Hepatocyte (in vitro differentiated cells): ENCODE results near the gene TMEM201. TPM values are rescaled to one million over a fixed set of nuclear protein-coding genes. Genes with fewer than 3 reads are reported as not detected.
"Not testable (repeated sequence)": the region's sequence is repeated elsewhere in the genome, so short reads cannot be mapped to it uniquely, and the experiment has no call there.

Source experiments
- DNase-seq: peaks from one replicate; pipeline ENCODE4 v3.0.0-alpha.2; 2016; ENCODE audit warnings: low spot score
- H2AFZ ChIP-seq: fragments of 200-600 bp; sonication (generic); 2 replicates; pipeline ENCODE4 v1.6.0; 2016; ENCODE audit warnings: antibody characterized with exemption, mild to moderate bottlenecking
- H3K27ac ChIP-seq: fragments of 200-600 bp; sonication (generic); 2 replicates; pipeline ENCODE4 v1.5.1; 2016; ENCODE audit warnings: mild to moderate bottlenecking
- H3K27me3 ChIP-seq: fragments of 200-600 bp; sonication (generic); 2 replicates; pipeline ENCODE4 v1.6.1; 2016
- H3K36me3 ChIP-seq: fragments of 200-600 bp; sonication (generic); replicated peaks from 2 replicates; pipeline ENCODE4 v1.5.1; 2016; ENCODE audit warnings: low read depth; ENCODE audit not compliant: insufficient read depth
- H3K4me1 ChIP-seq: fragments of 200-600 bp; sonication (generic); 2 replicates; pipeline ENCODE4 v1.5.1; 2016; ENCODE audit warnings: mild to moderate bottlenecking, moderate library complexity; ENCODE audit not compliant: insufficient read depth
- H3K4me2 ChIP-seq: fragments of 200-600 bp; sonication (generic); 2 replicates; pipeline ENCODE4 v1.6.0; 2016
- H3K4me3 ChIP-seq: fragments of 200-600 bp; sonication (generic); 2 replicates; pipeline ENCODE4 v1.5.1; 2016; ENCODE audit warnings: mild to moderate bottlenecking
- H3K79me2 ChIP-seq: fragments of 200-600 bp; sonication (generic); 2 replicates; pipeline ENCODE4 v1.6.0; 2017; ENCODE audit warnings: mild to moderate bottlenecking
- H3K9me2 ChIP-seq: fragments of 200-600 bp; sonication (generic); replicated peaks from 2 replicates; pipeline ENCODE4 v1.6.0; 2017; ENCODE audit warnings: mild to moderate bottlenecking; ENCODE audit not compliant: insufficient read depth
- H3K9me3 ChIP-seq: fragments of 200-600 bp; sonication (generic); 2 replicates; pipeline ENCODE4 v1.5.1; 2016; ENCODE audit warnings: low read depth, mild to moderate bottlenecking
- H4K20me1 ChIP-seq: fragments of 200-600 bp; sonication (generic); 2 replicates; pipeline ENCODE4 v1.6.0; 2016; ENCODE audit warnings: mild to moderate bottlenecking; ENCODE audit not compliant: insufficient read depth, poor library complexity, severe bottlenecking
- EZH2 ChIP-seq: fragments of 200-600 bp; sonication (generic); IDR thresholded peaks from 2 replicates; pipeline ENCODE4 v1.6.1; 2016; ENCODE audit warnings: antibody characterized with exemption, mild to moderate bottlenecking, borderline replicate concordance
- EZH2phosphoT487 ChIP-seq: fragments of 200-600 bp; sonication (generic); IDR thresholded peaks from one replicate; pipeline ENCODE4 v1.6.1; 2018; ENCODE audit warnings: antibody characterized with exemption, mild to moderate bottlenecking, low read depth, moderate library complexity; ENCODE audit not compliant: unreplicated experiment, severe bottlenecking
- WGBS: methylation state at CpG from one replicate; pipeline ENCODE4 v1.1.6; 2016; ENCODE audit warnings: low lambda C conversion rate; ENCODE audit errors: missing lambda C conversion rate; 5-methylcytosine and 5-hydroxymethylcytosine counted together
- polyA plus RNA-seq: library from polyadenylated mRNA; unstranded; fragments of >200 nt; fragmentation: Nextera tagmentation; extraction: Ambion mirVana; gene quantifications from 2 replicates; pipeline ENCODE4 v1.2.1, GENCODE V29; 2016
- total RNA-seq: library from RNA; depleted of rRNA; stranded (reverse); fragments of >200 nt; gene quantifications from 2 replicates; pipeline ENCODE4 v1.2.3, GENCODE V29; 2014
- TF ChIP-seq, protein P1 (sequence below): fragments of 200-600 bp; sonication (generic); IDR thresholded peaks from 2 replicates; pipeline ENCODE4 v1.5.1; 2016; ENCODE audit warnings: antibody characterized with exemption, mild to moderate bottlenecking; ENCODE audit not compliant: poor library complexity

The TMEM201 gene
- total and polyA plus RNA-seq, 2 experiments from 2014 or later, result 3.7 to 11.2 TPM

DNA sequence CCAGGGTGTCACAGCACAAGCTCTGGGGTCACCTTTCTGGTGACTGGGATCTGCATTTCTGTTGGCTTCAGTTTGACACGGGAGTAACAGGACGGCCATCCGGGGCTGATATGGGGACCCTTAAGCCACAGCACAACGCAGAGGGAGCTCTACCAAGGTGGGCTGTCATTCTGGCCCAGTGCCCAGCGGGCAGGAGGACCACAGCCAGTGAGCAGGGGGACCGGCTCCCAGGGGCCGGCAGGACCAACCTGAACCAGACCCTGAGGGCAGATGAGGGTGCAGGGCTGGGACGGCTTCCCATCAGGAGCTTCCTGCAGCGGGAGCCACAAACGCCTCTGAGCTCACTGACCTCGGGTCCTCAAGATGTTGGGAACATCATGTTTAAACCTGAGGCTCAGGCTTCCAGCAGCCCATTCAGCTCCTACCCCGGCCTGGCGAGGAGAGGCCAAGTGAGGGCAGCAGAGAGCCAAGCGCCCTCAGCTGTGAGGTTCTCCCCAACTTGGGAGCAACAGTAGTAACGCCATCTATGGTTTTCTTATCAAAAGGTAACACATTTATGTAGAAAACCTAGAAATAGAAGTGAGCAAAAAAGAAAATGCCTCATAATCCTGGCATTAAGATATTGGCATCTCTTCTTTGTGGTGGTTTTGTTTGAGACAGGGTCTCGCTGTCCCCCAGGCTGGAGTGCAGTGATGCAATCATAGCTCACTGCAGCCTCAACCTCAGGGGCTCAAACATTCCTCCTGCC is 26.8 kb downstream of the TMEM201 start:
- Histone ChIP-seq H3K36me3 (no peaks in the 10 kb centered on the region), H3K4me3 (no peak overlapping the region), H3K79me2 (no peaks in the 10 kb centered on the region), H3K27me3 (no peaks in the 10 kb centered on the region), H2AFZ (no peak overlapping the region), H3K9me3 (no peaks in the 10 kb centered on the region), H3K4me2 (no peak overlapping the region), H3K9me2 (no peaks in the 10 kb centered on the region), H4K20me1 (no peaks in the 10 kb centered on the region), H3K27ac (no peak overlapping the region), H3K4me1 (no peaks in the 10 kb centered on the region)
- DNase-seq, result peak; percentile 55
- TF ChIP-seq, protein P1, sequence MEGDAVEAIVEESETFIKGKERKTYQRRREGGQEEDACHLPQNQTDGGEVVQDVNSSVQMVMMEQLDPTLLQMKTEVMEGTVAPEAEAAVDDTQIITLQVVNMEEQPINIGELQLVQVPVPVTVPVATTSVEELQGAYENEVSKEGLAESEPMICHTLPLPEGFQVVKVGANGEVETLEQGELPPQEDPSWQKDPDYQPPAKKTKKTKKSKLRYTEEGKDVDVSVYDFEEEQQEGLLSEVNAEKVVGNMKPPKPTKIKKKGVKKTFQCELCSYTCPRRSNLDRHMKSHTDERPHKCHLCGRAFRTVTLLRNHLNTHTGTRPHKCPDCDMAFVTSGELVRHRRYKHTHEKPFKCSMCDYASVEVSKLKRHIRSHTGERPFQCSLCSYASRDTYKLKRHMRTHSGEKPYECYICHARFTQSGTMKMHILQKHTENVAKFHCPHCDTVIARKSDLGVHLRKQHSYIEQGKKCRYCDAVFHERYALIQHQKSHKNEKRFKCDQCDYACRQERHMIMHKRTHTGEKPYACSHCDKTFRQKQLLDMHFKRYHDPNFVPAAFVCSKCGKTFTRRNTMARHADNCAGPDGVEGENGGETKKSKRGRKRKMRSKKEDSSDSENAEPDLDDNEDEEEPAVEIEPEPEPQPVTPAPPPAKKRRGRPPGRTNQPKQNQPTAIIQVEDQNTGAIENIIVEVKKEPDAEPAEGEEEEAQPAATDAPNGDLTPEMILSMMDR, result peak; percentile 45
- TF ChIP-seq EZH2phosphoT487, result no peak
- WGBS, result 54% methylated on average over 16 of the region's 16 CpGs

DNA sequence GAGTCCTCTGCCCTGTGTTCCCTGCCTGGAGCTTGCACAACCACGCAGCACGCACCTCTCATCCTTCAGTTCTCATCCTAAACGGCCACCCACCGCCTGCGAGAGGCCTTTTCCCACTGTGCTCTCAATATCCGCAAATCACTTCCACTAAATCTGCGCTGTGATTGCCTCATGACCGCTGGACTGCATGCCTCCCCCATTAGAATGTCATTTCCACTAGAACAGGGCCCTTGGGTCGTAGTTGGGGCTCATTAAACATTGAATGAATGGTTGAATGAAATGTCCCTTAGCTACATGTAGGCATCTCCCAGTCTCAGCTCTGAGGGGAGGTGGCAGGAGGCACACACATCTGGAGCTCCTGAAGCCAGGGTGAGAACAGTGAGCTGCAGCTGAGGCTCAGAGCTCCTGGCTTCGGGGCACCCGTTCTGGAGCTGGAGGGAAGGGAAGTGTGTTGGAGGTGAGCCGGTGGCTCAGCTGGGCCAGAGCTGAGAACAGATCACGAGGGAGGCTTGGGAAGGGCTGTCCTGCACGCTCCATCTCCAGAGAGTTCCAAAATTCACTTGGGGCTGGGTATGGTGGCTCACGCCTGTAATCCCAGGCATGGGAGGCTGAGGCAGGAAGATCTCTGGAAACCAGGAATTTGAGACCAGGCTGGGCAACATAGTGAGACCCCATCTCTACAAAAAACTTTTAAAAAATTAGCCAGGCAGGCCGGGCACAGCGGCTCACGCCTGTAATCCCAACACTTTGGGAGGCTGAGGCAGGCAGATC is 30.4 kb downstream of the TMEM201 start:
- no peak overlapping the region for H2AFZ ChIP-seq
- no peaks in the 10 kb centered on the region for H4K20me1 ChIP-seq
- no peaks in the 10 kb centered on the region for H3K9me2 ChIP-seq
- no peak overlapping the region for H3K4me3 ChIP-seq
- no peaks in the 10 kb centered on the region for H3K27me3 ChIP-seq
- no peaks in the 10 kb centered on the region for H3K79me2 ChIP-seq
- no peak for DNase-seq
- no peaks in the 10 kb centered on the region for H3K9me3 ChIP-seq
- 92% methylated on average over 18 of the region's 18 CpGs for WGBS
- no peak for TF ChIP-seq EZH2phosphoT487
- H3K36me3 ChIP-seq, result no peaks in the 10 kb centered on the region
- no peaks in the 10 kb centered on the region for H3K4me1 ChIP-seq
- H3K27ac ChIP-seq, result no peak overlapping the region
- H3K4me2 ChIP-seq, result no peak overlapping the region

DNA sequence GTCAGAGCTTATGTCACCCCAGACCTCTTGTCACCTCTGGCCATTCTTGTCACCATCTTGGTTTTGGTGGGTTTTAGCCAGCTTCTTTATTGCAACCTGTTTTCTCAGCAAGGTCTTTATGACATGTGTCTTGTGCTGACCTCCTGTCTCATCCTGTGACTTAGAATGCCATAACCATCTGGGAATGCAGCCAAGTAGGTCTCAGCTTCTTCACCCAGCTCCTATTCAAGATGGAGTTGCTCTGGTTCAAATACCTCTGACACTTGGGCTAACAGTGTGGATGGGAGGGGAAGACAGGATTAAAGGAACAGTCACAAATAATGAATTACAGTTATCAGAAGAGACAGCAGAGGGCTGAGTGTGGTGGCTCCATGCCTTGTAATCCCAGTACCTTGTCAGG is 32.3 kb downstream of the TMEM201 start:
- Histone ChIP-seq H3K9me3 (no peaks in the 10 kb centered on the region), H3K9me2 (no peaks in the 10 kb centered on the region), H3K36me3 (no peaks in the 10 kb centered on the region), H3K4me3 (no peak overlapping the region), H2AFZ (no peak overlapping the region), H3K27ac (no peak overlapping the region), H3K4me2 (no peak overlapping the region), H3K27me3 (no peaks in the 10 kb centered on the region), H3K4me1 (no peaks in the 10 kb centered on the region), H4K20me1 (no peaks in the 10 kb centered on the region), H3K79me2 (no peaks in the 10 kb centered on the region)
- DNase-seq, result no peak
- TF ChIP-seq, protein P1, result no peak
- no peak for TF ChIP-seq EZH2
- TF ChIP-seq EZH2phosphoT487, result no peak

DNA sequence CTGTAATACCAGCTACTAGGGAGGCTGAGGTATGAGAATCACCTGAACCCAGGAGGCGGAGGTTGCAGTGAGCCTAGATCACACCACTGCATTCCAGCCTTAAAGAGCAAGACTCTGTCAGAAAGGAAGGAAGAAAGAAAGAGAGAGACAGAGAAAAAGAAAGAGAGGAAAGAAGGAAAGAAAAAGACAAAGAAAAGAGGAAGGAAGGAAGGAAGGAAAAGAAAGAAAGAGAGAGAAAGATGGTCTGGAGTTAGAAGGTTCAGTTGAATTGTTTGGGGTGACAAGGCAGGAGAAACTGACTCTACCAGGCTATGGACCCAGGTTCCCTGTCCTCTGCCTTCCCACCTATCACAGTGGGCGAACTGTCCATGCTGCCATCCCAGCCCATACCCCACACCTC is 35.4 kb downstream of the TMEM201 start:
- Histone ChIP-seq H3K9me3 (no peaks in the 10 kb centered on the region), H2AFZ (no peak overlapping the region), H3K4me2 (no peak overlapping the region), H3K36me3 (no peaks in the 10 kb centered on the region), H3K27me3 (no peaks in the 10 kb centered on the region), H3K27ac (no peak overlapping the region), H3K9me2 (no peaks in the 10 kb centered on the region), H3K4me3 (no peak overlapping the region), H3K79me2 (no peaks in the 10 kb centered on the region), H4K20me1 (no peaks in the 10 kb centered on the region), H3K4me1 (no peaks in the 10 kb centered on the region)
- no peak for DNase-seq
- 85% methylated on average over 2 of the region's 2 CpGs for WGBS
- TF ChIP-seq EZH2 (no peak), EZH2phosphoT487 (no peak)
- TF ChIP-seq, protein P1, result no peak

DNA sequence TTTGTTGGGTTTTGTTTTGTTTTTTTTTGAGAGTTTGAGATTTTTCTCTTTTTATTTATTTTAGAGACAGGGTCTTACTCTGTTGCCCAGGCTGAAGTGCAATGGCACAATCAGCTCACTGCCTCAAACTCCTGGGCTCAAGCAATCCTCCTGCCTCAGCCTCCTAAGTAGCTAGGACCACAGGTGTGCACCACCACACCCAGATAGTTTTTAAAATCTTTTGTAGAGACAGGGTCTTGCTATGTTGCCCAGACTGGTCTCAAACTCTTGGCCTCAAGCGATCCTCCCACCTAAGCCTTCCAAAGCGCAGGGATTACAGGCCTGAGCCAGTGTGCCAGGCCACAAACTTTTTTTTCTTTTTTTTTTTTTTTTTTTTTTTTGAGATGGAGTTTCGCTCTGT is 36.3 kb downstream of the TMEM201 start:
- H4K20me1 ChIP-seq, H3K4me3 ChIP-seq: not testable (repeated sequence)

More for the DNA sequence above, 36.3 kb downstream of the TMEM201 start:
- not testable (repeated sequence) for H3K9me3 ChIP-seq, H3K79me2 ChIP-seq, H3K27me3 ChIP-seq, H2AFZ ChIP-seq, H3K27ac ChIP-seq, DNase-seq, H3K4me2 ChIP-seq, H3K4me1 ChIP-seq, H3K9me2 ChIP-seq, H3K36me3 ChIP-seq
- WGBS, result 100% methylated on average over 3 of the region's 3 CpGs
